Measurements from ENCODE around the gene YWHAH.

YWHAH gene

GRCh38 chr22:31921106-31921505 lies 23.2 kb upstream of the YWHAH start:
- no peak for TF ChIP-seq CTCF (IDR thresholded peaks at IDR 0.05; ENCODE audit: insufficient read depth, low read length)
- TF ChIP-seq SPI1 (IDR thresholded peaks at IDR 0.05; ENCODE audit: borderline replicate concordance, low read depth): no peak
- no peak for TF ChIP-seq REST (IDR thresholded peaks at IDR 0.05; ENCODE audit: insufficient replicate concordance, low read depth)
- TF ChIP-seq GABPA (IDR thresholded peaks at IDR 0.05; ENCODE audit: low read depth): no peak
- no peak for TF ChIP-seq POLR2AphosphoS5 (IDR thresholded peaks at IDR 0.05; ENCODE audit: low read depth)
- peak in 1 of 2 experiments; percentile 59 for DNase-seq (ENCODE audit: low read depth in 1 of 2, low spot score in 1 of 2)
- H3K27me3 ChIP-seq (ENCODE audit: insufficient read depth, poor library complexity, severe bottlenecking): no peaks in the 10 kb centered on the region
- H3K4me3 ChIP-seq (replicated peaks; ENCODE audit: insufficient read depth, low read length): no peak overlapping the region
- H3K27ac ChIP-seq (replicated peaks): no peak overlapping the region; the same call in 1 of the 2 replicates

- no peak overlapping the region for H3K4me3 ChIP-seq (replicated peaks; ENCODE audit: insufficient read depth, low read length)
- no peaks in the 10 kb centered on the region for H3K27me3 ChIP-seq (ENCODE audit: insufficient read depth, poor library complexity, severe bottlenecking)
- H3K27ac ChIP-seq (replicated peaks): peak overlapping the region; percentile 66
- DNase-seq (ENCODE audit: low read depth in 1 of 2, low spot score in 1 of 2): peak in 1 of 2 experiments; percentile 29
- TF ChIP-seq SPI1 (IDR thresholded peaks at IDR 0.05; ENCODE audit: borderline replicate concordance, low read depth): no peak
- TF ChIP-seq POLR2AphosphoS5 (IDR thresholded peaks at IDR 0.05; ENCODE audit: low read depth): no peak
- no peak for TF ChIP-seq GABPA (IDR thresholded peaks at IDR 0.05; ENCODE audit: low read depth)
- TF ChIP-seq CTCF (IDR thresholded peaks at IDR 0.05; ENCODE audit: insufficient read depth, low read length): no peak
- TF ChIP-seq REST (IDR thresholded peaks at IDR 0.05; ENCODE audit: insufficient replicate concordance, low read depth): no peak
Measured at GRCh38 chr22:31922534-31922933, 21.8 kb upstream of the YWHAH start.

GRCh38 chr22:31923136-31923535 lies 21.2 kb upstream of the YWHAH start:
- TF ChIP-seq CTCF (IDR thresholded peaks at IDR 0.05; ENCODE audit: insufficient read depth, low read length): no peak
- DNase-seq (ENCODE audit: low read depth in 1 of 2, low spot score in 1 of 2): peak in 1 of 2 experiments; percentile 33

GRCh38 chr22:31923747-31924146 lies 20.6 kb upstream of the YWHAH start:
- Histone ChIP-seq H3K27me3 (ENCODE audit: insufficient read depth, poor library complexity, severe bottlenecking) (no peaks in the 10 kb centered on the region), H3K4me3 (replicated peaks; ENCODE audit: insufficient read depth, low read length) (no peak overlapping the region), H3K27ac (replicated peaks) (peak overlapping the region; percentile 66)
- no peak for TF ChIP-seq SPI1 (IDR thresholded peaks at IDR 0.05; ENCODE audit: borderline replicate concordance, low read depth)
- TF ChIP-seq GABPA (IDR thresholded peaks at IDR 0.05; ENCODE audit: low read depth): no peak
- no peak for TF ChIP-seq POLR2AphosphoS5 (IDR thresholded peaks at IDR 0.05; ENCODE audit: low read depth)
- DNase-seq (ENCODE audit: low read depth in 1 of 2, low spot score in 1 of 2): no peak

More at GRCh38 chr22:31923136-31923535, 21.2 kb upstream of the YWHAH start:
- Histone ChIP-seq H3K4me3 (replicated peaks; ENCODE audit: insufficient read depth, low read length) (no peak overlapping the region), H3K27ac (replicated peaks) (peak overlapping the region; percentile 66), H3K27me3 (ENCODE audit: insufficient read depth, poor library complexity, severe bottlenecking) (no peaks in the 10 kb centered on the region)

Data from HL-60 (cell line).